ENCODE data around the gene PRDM16.

PRDM16 gene

DNA sequence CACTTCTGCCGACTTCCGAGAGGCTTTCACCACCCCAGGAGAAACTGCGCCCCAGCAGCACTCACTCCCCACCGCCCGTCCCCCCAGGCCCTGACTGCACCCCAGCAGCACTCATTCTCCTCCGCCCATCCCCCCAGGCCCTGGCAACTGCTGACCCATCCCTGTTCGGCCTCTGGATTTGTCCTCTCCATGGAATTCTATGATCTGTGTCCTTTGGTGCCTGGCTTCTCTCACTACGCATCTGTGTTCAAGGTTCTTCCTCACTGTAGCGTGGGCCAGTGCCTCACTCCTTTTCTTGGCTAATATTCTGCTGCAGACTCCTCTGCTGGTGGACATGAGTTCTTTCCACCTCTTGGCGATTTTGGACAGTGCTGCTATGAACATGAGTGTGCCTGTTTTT lies 263.7 kb downstream of the PRDM16 start:
- Histone ChIP-seq H3K27ac (ENCODE audit: low read depth in 2 of 2, low read length in 2 of 2) (no peak overlapping the region), H3K9me3 (ENCODE audit: control insufficient read depth in 2 of 2, low read length in 2 of 2) (no peaks in the 10 kb centered on the region), H3K36me3 (ENCODE audit: control insufficient read depth in 2 of 2, insufficient read depth in 2 of 2, low read length in 2 of 2) (no peaks in the 10 kb centered on the region), H3K4me1 (ENCODE audit: control insufficient read depth in 2 of 2, insufficient read depth in 2 of 2, low read length in 2 of 2) (no peaks in the 10 kb centered on the region), H3K9ac (ENCODE audit: low read depth in 1 of 2, low read length in 2 of 2) (no peak overlapping the region), H3K4me3 (ENCODE audit: low read length in 2 of 2) (no peak overlapping the region), H3K27me3 (ENCODE audit: control insufficient read depth in 2 of 2, insufficient read depth in 2 of 2, low read length in 2 of 2) (no peaks in the 10 kb centered on the region)

DNA sequence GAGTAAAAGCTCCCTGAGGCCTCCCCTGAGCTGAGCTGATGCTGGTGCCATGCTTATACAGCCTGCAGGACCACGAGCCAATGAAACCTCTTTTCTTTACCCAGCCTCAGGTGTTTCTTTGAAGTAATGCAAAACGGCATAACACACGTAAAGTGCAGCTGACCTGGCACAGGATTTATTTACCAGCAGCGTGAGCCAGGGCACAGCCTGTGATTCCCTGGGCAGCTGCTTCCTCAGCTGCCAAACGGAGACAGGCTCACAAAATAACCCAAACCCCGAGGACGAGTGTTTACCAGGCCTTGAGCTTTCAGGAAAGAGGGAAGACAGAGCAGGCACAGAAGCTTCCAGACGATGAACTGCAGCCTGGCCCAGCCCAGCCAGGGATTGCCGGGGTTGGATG lies 264.9 kb downstream of the PRDM16 start:
- Histone ChIP-seq H3K9me3 (ENCODE audit: control insufficient read depth in 2 of 2, low read length in 2 of 2) (no peaks in the 10 kb centered on the region), H3K4me1 (ENCODE audit: control insufficient read depth in 2 of 2, insufficient read depth in 2 of 2, low read length in 2 of 2) (no peaks in the 10 kb centered on the region), H3K36me3 (ENCODE audit: control insufficient read depth in 2 of 2, insufficient read depth in 2 of 2, low read length in 2 of 2) (no peaks in the 10 kb centered on the region), H3K27me3 (ENCODE audit: control insufficient read depth in 2 of 2, insufficient read depth in 2 of 2, low read length in 2 of 2) (no peaks in the 10 kb centered on the region), H3K9ac (ENCODE audit: low read depth in 1 of 2, low read length in 2 of 2) (no peak overlapping the region), H3K4me3 (ENCODE audit: low read length in 2 of 2) (no peak overlapping the region), H3K27ac (ENCODE audit: low read depth in 2 of 2, low read length in 2 of 2) (no peak overlapping the region)

DNA sequence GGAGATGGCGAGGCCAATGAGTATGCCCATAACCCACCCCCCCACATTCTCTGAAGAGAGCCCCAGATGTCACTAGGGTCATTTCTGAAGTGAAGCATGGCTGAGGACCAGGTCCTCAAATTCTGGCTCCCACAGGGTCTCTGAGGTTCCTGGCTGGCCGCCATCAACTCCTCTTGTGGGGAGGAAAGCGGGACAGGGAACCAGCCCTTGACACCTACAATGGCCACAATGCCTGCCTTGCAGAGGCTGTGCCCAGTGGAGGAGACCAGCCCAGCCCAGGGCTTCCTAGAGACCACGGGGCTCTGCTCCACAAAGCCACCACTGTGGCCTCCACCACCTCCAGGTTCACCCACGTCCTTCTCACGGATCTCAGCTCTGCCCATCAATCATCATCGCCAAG lies 265.4 kb downstream of the PRDM16 start:
- Histone ChIP-seq H3K4me3 (ENCODE audit: low read length in 2 of 2) (no peak overlapping the region), H3K9me3 (ENCODE audit: control insufficient read depth in 2 of 2, low read length in 2 of 2) (no peaks in the 10 kb centered on the region), H3K36me3 (ENCODE audit: control insufficient read depth in 2 of 2, insufficient read depth in 2 of 2, low read length in 2 of 2) (no peaks in the 10 kb centered on the region), H3K27ac (ENCODE audit: low read depth in 2 of 2, low read length in 2 of 2) (no peak overlapping the region), H3K4me1 (ENCODE audit: control insufficient read depth in 2 of 2, insufficient read depth in 2 of 2, low read length in 2 of 2) (no peaks in the 10 kb centered on the region), H3K27me3 (ENCODE audit: control insufficient read depth in 2 of 2, insufficient read depth in 2 of 2, low read length in 2 of 2) (no peaks in the 10 kb centered on the region), H3K9ac (ENCODE audit: low read depth in 1 of 2, low read length in 2 of 2) (no peak overlapping the region)

DNA sequence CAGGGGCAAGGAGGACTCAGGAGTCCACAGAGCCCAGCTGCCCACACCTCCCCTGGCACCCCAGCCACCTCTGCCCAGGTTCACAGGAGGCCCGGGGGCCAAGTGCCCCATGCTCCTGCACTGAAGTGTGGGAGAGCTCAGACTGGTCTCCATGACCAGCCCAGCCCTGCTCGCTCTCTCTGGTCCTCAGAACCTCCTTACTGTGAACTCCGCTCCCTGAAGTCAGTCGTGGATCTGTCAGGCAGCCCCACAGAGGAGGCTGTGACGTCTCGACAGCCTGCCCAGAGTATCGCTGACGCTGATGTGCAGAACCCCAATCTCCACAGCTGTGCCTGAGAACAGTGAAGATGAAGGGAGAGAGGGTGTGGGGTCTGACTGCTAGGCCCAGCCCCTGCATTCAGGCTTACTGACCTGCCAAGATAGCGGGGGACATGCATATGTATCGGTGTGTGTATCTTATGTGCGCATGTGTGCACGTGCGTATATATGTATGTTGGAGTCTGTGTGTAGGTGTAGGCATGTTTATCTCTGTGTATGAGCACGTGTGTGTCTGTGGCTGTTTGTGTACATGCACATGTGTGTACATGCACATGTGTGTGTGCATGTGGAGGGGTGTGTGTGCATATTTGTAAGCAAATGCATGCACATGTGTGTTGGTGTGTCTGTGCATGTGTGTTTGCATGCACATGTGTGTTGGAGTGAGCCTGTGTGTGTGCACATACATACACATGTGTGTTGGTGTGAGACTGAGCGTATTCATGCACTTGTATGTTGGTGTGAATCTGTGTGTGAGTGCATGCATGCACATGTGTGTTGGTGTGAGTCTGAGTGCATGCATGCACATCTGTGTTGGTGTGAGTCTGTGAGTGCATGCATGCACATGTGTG lies 267.0 kb downstream of the PRDM16 start:
- Histone ChIP-seq H3K4me3 (ENCODE audit: low read length in 2 of 2) (no peak overlapping the region), H3K4me1 (ENCODE audit: control insufficient read depth in 2 of 2, insufficient read depth in 2 of 2, low read length in 2 of 2) (no peaks in the 10 kb centered on the region), H3K9ac (ENCODE audit: low read depth in 1 of 2, low read length in 2 of 2) (no peak overlapping the region), H3K27ac (ENCODE audit: low read depth in 2 of 2, low read length in 2 of 2) (no peak overlapping the region), H3K27me3 (ENCODE audit: control insufficient read depth in 2 of 2, insufficient read depth in 2 of 2, low read length in 2 of 2) (no peaks in the 10 kb centered on the region), H3K36me3 (ENCODE audit: control insufficient read depth in 2 of 2, insufficient read depth in 2 of 2, low read length in 2 of 2) (no peaks in the 10 kb centered on the region), H3K9me3 (ENCODE audit: control insufficient read depth in 2 of 2, low read length in 2 of 2) (no peaks in the 10 kb centered on the region)

DNA sequence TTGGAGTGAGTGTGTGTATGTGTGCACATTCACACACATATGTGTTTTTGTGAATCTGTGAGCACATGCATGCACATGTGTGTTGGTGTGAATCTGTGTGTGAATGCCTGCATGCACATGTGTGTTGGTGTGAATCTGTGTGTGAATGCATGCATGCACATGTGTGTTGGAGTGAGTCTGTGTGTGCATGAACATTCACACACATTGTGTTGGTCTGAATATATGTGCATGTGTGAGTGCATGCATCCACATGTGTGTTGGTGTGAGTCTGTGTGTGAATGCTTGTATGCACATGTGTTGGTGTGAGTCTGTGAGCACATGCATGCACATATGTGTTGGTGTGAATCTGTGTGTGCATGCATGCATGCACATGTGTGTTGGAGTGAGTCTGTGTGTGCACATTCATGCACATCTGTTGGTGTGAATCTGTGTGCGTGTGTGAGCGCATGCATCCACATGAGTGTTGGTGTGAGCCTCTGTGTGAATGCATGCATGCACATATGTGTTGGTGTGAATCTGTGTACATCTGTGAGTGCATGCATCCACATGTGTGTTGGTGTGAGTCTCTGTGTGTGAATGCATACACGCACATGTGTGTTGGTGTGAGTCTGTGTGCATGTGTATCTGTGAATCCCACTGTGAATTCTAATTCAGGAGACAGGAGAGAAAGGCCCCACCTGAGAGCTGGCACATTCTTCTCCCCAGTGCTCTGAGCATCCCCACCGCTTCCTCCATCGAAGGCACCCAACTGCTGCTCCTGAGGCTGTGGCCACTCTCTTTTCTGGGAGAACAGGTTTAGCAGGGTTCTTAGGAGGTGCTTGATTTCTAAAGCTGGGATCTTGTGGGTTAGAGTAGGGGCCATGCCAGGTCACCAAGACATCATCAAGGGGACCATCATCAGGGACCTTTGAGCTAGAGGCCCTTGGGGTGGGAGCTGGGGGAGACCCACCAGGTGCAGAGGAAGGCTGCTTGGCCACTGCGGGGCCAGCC lies 267.9 kb downstream of the PRDM16 start:
- H3K9ac ChIP-seq (ENCODE audit: low read depth in 1 of 2, low read length in 2 of 2): no peak overlapping the region
- H3K9me3 ChIP-seq (ENCODE audit: control insufficient read depth in 2 of 2, low read length in 2 of 2): no peaks in the 10 kb centered on the region
- no peak overlapping the region for H3K4me3 ChIP-seq (ENCODE audit: low read length in 2 of 2)
- no peaks in the 10 kb centered on the region for H3K36me3 ChIP-seq (ENCODE audit: control insufficient read depth in 2 of 2, insufficient read depth in 2 of 2, low read length in 2 of 2)
- H3K27me3 ChIP-seq (ENCODE audit: control insufficient read depth in 2 of 2, insufficient read depth in 2 of 2, low read length in 2 of 2): no peaks in the 10 kb centered on the region
- H3K27ac ChIP-seq (ENCODE audit: low read depth in 2 of 2, low read length in 2 of 2): no peak overlapping the region
- H3K4me1 ChIP-seq (ENCODE audit: control insufficient read depth in 2 of 2, insufficient read depth in 2 of 2, low read length in 2 of 2): no peaks in the 10 kb centered on the region

DNA sequence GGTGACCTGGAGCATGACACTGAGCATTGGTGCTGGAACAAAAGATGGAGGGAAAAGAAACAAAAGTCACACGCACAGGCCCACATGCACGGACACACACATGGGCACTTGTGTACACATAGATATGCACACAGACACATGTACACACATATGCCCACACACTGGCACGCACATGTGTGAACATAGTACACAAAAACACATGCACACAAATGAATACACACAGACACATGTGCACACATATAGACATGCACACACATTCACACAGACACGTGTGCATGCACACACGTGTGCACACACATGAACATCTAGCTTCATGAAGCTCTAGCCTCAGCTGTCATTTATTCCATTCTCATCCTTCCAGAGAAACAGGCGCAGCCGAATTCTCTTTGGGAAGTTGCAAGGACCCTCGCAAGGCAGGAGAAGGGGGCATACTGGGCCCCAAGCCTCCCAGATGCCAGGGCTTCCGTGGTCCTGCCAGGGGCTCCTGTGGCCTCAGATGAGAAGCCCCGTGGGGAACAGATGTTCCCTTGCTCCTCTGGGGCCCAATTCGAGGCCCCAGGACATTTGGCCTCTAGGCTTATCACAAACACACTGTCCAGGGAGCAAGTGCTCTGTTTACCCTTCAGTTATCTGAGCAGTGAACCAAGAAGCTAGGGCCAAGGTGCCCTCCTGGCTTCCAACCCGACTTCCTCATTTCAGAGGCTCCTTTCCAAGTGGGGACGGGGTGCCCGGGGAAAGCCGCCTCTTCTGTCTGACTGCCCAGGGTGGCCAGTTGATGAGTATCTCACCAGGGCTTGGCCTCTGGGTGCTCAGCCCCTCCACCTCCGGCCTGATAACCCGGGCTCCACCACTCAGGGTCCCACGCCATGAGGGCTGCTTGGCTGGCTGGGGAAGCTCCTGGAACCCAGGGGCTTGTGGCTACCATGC lies 269.1 kb downstream of the PRDM16 start:
- Histone ChIP-seq H3K4me1 (ENCODE audit: control insufficient read depth in 2 of 2, insufficient read depth in 2 of 2, low read length in 2 of 2) (no peaks in the 10 kb centered on the region), H3K36me3 (ENCODE audit: control insufficient read depth in 2 of 2, insufficient read depth in 2 of 2, low read length in 2 of 2) (no peaks in the 10 kb centered on the region), H3K27ac (ENCODE audit: low read depth in 2 of 2, low read length in 2 of 2) (no peak overlapping the region), H3K9ac (ENCODE audit: low read depth in 1 of 2, low read length in 2 of 2) (no peak overlapping the region), H3K4me3 (ENCODE audit: low read length in 2 of 2) (no peak overlapping the region), H3K27me3 (ENCODE audit: control insufficient read depth in 2 of 2, insufficient read depth in 2 of 2, low read length in 2 of 2) (no peaks in the 10 kb centered on the region), H3K9me3 (ENCODE audit: control insufficient read depth in 2 of 2, low read length in 2 of 2) (no peaks in the 10 kb centered on the region)

DNA sequence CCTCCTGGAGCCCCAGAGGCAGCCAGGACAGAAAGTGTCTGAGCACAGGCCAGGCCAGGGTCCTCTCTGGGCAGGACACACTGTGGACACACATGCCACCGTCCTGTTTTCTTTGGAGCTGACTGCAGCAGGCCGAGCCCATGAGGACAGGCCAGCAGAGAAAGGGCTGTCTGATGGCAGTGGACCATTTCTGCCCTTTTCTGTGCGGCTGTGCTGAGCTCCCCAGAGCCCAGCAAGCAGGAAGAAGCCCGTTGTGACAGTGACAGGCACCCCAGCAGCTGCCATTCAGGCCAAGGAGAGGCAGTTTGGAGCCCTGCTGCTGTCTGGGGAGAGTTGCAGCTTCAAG lies 269.7 kb downstream of the PRDM16 start:
- no peak overlapping the region for H3K9ac ChIP-seq (ENCODE audit: low read depth in 1 of 2, low read length in 2 of 2)
- no peak overlapping the region for H3K4me3 ChIP-seq (ENCODE audit: low read length in 2 of 2)
- no peaks in the 10 kb centered on the region for H3K36me3 ChIP-seq (ENCODE audit: control insufficient read depth in 2 of 2, insufficient read depth in 2 of 2, low read length in 2 of 2)
- no peak overlapping the region for H3K27ac ChIP-seq (ENCODE audit: low read depth in 2 of 2, low read length in 2 of 2)
- no peaks in the 10 kb centered on the region for H3K27me3 ChIP-seq (ENCODE audit: control insufficient read depth in 2 of 2, insufficient read depth in 2 of 2, low read length in 2 of 2)
- H3K9me3 ChIP-seq (ENCODE audit: control insufficient read depth in 2 of 2, low read length in 2 of 2): no peaks in the 10 kb centered on the region
- no peaks in the 10 kb centered on the region for H3K4me1 ChIP-seq (ENCODE audit: control insufficient read depth in 2 of 2, insufficient read depth in 2 of 2, low read length in 2 of 2)

DNA sequence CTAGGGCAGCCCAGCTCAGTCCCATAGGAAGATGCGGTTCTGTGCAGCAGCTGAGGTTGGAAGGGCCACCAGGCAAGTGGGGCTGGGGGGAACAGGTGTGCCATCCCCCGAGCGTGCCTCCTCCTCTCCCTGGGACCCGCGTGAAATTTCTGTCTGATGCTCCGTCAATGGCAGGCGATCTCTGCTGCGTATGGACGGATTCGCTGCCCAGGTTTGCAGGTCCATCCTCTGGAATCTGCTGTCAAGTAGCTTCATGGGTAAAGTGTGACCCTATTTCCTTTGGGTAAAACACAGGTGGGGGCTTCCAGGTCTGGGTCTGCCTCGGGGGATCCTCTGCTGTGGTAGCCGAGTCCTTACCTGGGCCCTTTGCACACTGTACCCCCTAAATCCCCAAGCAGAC lies 270.9 kb downstream of the PRDM16 start:
- H3K9me3 ChIP-seq (ENCODE audit: control insufficient read depth in 2 of 2, low read length in 2 of 2): peaks cover 0 to 6% of the 10 kb centered on the region in 2 donors
- H3K4me3 ChIP-seq (ENCODE audit: low read length in 2 of 2): no peak overlapping the region
- H3K27me3 ChIP-seq (ENCODE audit: control insufficient read depth in 2 of 2, insufficient read depth in 2 of 2, low read length in 2 of 2): no peaks in the 10 kb centered on the region
- H3K4me1 ChIP-seq (ENCODE audit: control insufficient read depth in 2 of 2, insufficient read depth in 2 of 2, low read length in 2 of 2): no peaks in the 10 kb centered on the region
- no peak overlapping the region for H3K9ac ChIP-seq (ENCODE audit: low read depth in 1 of 2, low read length in 2 of 2)
- H3K27ac ChIP-seq (ENCODE audit: low read depth in 2 of 2, low read length in 2 of 2): no peak overlapping the region
- H3K36me3 ChIP-seq (ENCODE audit: control insufficient read depth in 2 of 2, insufficient read depth in 2 of 2, low read length in 2 of 2): no peaks in the 10 kb centered on the region

DNA sequence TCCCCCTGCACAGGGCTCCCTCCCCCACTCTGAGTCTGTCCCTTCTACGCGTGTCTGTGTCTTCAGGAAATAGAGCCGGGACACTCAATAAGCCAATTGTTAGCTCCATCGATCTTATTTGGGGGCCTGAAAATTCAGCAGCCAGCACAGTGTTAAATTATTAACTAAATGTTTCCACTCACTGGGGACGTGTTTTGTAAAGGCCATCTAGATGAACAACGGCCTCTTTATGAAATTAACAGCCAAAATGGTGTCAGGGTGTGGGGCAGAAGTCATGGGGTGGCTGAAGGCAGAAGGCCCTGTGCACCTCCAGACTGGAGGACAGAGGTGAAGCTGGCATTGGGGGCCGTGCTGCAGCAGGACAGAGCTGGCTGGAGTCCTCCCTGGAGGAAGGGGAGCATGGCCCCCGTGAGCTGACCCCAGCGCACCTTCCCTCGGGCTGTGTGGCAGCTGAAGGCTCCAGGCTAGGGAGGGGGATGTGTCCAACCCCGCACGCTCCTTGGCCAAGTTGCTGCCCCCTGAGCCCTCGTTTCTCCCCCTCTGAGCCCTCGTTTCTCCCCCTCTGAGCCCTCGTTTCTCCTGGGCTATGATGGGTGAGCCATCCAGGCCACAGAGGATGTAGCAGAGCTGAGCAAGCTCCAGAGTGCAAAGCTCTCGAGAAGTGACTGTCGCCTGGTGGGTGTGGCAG lies 271.7 kb downstream of the PRDM16 start:
- peaks cover 0 to 8% of the 10 kb centered on the region in 2 donors for H3K9me3 ChIP-seq (ENCODE audit: control insufficient read depth in 2 of 2, low read length in 2 of 2)
- H3K36me3 ChIP-seq (ENCODE audit: control insufficient read depth in 2 of 2, insufficient read depth in 2 of 2, low read length in 2 of 2): no peaks in the 10 kb centered on the region
- no peak overlapping the region for H3K4me3 ChIP-seq (ENCODE audit: low read length in 2 of 2)
- H3K27me3 ChIP-seq (ENCODE audit: control insufficient read depth in 2 of 2, insufficient read depth in 2 of 2, low read length in 2 of 2): no peaks in the 10 kb centered on the region
- no peak overlapping the region for H3K27ac ChIP-seq (ENCODE audit: low read depth in 2 of 2, low read length in 2 of 2)
- H3K4me1 ChIP-seq (ENCODE audit: control insufficient read depth in 2 of 2, insufficient read depth in 2 of 2, low read length in 2 of 2): no peaks in the 10 kb centered on the region
- no peak overlapping the region for H3K9ac ChIP-seq (ENCODE audit: low read depth in 1 of 2, low read length in 2 of 2)

Measured in mucosa of rectum (tissue), 2 donors.